HEK293T (cell line): Measurements from ENCODE around the gene SPATA6L.

Source experiments
- BHLHE40 ChIP-seq: fragments of 450-650 bp; IDR thresholded peaks from 2 replicates; pipeline ENCODE4 v1.6.1; 2016; ENCODE audit warnings: mild to moderate bottlenecking, moderate library complexity, borderline replicate concordance
- FOXA1 ChIP-seq: fragments of 450-650 bp; IDR thresholded peaks from 2 replicates; pipeline ENCODE4 v1.6.1; 2016; ENCODE audit warnings: mild to moderate bottlenecking
- FOXK2 ChIP-seq: fragments of 450-650 bp; IDR thresholded peaks from 2 replicates; pipeline ENCODE4 v1.6.1; 2016; ENCODE audit warnings: mild to moderate bottlenecking
- L3MBTL2 ChIP-seq: fragments of 450-650 bp; conservative IDR thresholded peaks from 2 replicates; pipeline ENCODE4 v1.6.1; 2016; ENCODE audit warnings: mild to moderate bottlenecking
- SUZ12 ChIP-seq: fragments of 450-650 bp; IDR thresholded peaks from 2 replicates; pipeline ENCODE4 v1.6.1; 2016; ENCODE audit warnings: mild to moderate bottlenecking

DNA sequence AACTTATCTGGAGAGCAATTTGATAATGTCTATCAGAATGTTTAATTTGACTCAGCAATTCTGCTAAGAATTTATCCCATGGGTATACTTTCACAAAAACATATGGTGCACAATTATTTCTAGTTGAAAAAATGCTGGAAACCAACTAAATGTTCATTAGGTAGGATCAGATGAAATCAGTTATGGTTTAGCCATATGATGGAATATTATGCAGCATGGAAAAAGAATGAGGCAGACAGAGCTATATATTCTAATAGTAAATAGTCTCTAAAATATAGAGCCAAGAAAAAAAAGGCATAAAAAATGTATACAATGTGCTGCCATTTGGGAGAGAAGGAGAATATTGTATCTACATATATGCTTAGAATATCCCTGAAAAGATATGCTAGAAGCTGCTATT lies 3.6 kb upstream of the SPATA6L start:
- TF ChIP-seq FOXA1 (no peak), L3MBTL2 (no peak), SUZ12 (no peak), FOXK2 (no peak), BHLHE40 (no peak)
